H1 (cell line): ENCODE results near the gene MRPL3. TPM values are rescaled to one million over a fixed set of nuclear protein-coding genes. Genes with fewer than 3 reads are reported as not detected.

Experiments used
- CBX8 ChIP-seq: fragments of 300-800, 300-1000 bp; sonication (generic); IDR thresholded peaks from 2 replicates; pipeline ENCODE4 v1.7.1; 2016; ENCODE audit warnings: low read depth, low read length, borderline replicate concordance
- CEBPB ChIP-seq: IDR thresholded peaks from 2 replicates; pipeline ENCODE4 v1.6.1; 2012; ENCODE audit warnings: low read depth, low read length
- JUND ChIP-seq: IDR thresholded peaks from 2 replicates; pipeline ENCODE4 v1.6.1; 2011; ENCODE audit warnings: mild to moderate bottlenecking, improper control_type of control experiment, low read length
- PHF8 ChIP-seq: fragments of 200-600 bp; sonication (generic); conservative IDR thresholded peaks from 2 replicates; pipeline ENCODE4 v1.7.1; 2012; ENCODE audit warnings: low read depth, mild to moderate bottlenecking, inconsistent platforms, low read length, moderate library complexity
- RNF2 ChIP-seq: fragments of 200-900, 300-1000 bp; sonication (generic); IDR thresholded peaks from 2 replicates; pipeline ENCODE4 v1.7.1; 2016; ENCODE audit warnings: borderline replicate concordance, low read depth, mild to moderate bottlenecking, antibody characterized with exemption, low read length; ENCODE audit not compliant: poor library complexity, severe bottlenecking; ENCODE audit errors: missing control alignments
- polyA plus RNA-seq, 7 experiments: library from polyadenylated mRNA; depleted of rRNA in 3 of 7; stranded (reverse) in 5 of 7; unstranded in 2 of 7; fragments of >200 nt in 5 of 7; fragments of 200-250 nt in 2 of 7; gene quantifications; 1 replicate in 5 of 7; 2 replicates in 1 of 7; 4 replicates in 1 of 7; pipeline versions ENCODE4 v1.2.1 to v1.2.3, GENCODE V29; 2011 to 2013; ENCODE audit warnings: missing spikeins in 2 of 7, mixed read lengths in 2 of 7
- total RNA-seq: library from RNA; stranded (reverse); fragmentation: NEBNext Ultra II Directional; extraction: Animal tissue kit (Norgen Biotek cat#: 25700); gene quantifications from 2 replicates; pipeline ENCODE4 v1.2.1, GENCODE V29; 2021

The MRPL3 gene
- total and polyA plus RNA-seq, 2 of the 8 experiments (the other 6 are each of a cell fraction or from before 2014, with no cell fraction given), result 164 to 175 TPM

- TF ChIP-seq RNF2 (no peak), PHF8 (no peak), CEBPB (no peak), JUND (no peak), CBX8 (no peak)
Measured at GRCh38 chr3:131470377-131470776, 32.4 kb downstream of the MRPL3 start (continued).
